Effector CD8-positive, alpha-beta T cell (primary cell): ENCODE measurements around the gene NOS1AP.
"Not testable (repeated sequence)": the region's sequence is repeated elsewhere in the genome, so short reads cannot be mapped to it uniquely, and the experiment has no call there.

ENCODE experiments used
- DNase-seq: peaks from one replicate; lab custom pipeline; 2025; lab: John Stamatoyannopoulos, UW

Gene NOS1AP

GRCh38 chr1:162166917-162167615 is 97.6 kb downstream of the NOS1AP start:
- DNase-seq = no peak

DNA sequence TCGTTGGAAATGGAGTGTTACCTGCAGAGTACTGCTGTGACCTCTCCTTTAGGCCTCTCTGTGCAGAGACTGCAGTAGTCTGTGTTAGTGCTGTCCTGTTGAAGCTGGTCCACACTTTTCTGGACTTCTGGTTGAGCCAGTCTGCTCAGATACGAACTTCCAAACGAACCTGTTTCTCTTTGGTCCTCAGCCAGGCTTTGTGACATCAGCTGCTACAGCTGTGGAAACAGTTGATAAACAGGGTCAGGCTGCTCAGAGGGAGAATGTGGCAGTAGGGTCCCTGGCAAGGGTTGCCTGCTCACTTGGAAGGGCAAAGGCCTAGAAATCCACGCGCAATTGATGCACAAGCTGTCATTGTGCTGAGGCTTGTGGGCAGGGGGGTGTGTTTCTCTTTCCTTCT is 98.8 kb downstream of the NOS1AP start:
- no peak for DNase-seq

DNA sequence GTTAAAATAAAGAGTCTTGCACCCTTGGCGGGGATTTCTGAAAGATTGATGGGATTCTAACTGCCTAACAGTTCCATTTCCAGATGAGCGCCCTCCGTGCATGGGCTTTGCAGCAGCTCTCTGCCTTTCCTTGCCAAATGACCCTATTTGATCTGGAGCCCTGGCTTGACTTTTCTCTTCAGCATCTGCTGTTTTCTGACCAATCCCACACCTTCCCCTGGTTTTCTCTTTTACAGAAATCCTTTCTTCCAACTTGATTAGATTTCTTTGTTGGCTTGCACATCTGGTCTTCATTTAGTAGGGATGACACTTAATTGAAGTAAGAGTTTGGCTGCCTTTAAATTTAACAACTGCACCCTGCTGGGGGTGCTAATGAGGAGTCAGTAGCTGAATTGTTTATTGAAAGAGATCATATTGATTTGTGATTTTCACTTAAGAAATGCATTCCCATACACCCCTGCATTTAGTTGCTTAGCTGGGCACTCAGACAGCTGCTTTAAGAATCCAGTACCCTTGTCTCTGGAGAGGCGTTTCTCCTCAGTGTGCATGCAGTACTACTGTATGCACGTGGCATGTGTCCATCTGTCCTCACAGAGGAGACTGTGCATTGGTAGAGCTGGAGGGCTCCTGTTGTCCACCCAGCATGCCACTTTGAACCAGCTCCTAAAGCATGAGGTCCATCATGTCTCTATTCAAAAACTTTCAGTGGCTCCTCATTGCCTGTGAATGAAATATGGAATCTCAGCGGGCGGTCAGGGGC is 99.7 kb downstream of the NOS1AP start:
- DNase-seq = no peak

GRCh38 chr1:162171111-162171510 is 101.6 kb downstream of the NOS1AP start:
- no peak for DNase-seq

DNA sequence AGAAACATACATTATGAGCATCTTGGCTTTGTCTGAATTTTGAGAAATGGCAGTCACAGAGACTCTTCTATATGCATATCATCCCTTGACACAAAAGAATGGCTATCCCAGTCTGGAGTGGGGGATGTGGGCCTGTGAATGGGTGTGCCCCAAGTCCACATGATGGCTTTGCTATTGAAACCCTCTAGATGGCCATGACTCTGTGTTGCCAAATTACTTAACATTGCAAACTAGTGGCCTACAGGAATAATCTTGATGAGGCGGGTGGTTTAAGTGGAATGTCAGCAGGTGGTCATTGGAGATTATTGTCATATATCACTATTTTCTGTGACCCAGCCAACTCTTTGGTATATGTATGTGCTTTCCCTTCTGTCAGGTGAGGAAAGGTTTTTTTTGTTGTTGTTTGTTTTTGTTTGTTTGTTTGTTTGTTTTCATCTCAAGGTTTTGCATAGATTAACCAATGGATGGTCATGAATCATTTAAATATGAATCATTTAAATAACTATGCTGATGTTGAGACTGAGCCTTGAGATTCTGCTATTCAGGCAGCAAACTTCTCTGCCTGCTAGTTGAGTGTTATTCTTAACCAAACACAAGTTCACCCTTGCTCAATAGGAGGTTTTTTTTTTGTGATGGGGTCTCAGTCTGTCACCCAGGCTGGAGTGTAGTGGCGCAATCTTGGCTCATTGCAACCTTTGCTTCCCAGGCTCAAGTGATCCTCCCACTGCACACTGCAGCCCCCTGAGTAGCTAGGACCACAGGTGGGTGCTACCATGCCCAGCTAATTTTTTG is 103.0 kb downstream of the NOS1AP start:
- no peak for DNase-seq

DNA sequence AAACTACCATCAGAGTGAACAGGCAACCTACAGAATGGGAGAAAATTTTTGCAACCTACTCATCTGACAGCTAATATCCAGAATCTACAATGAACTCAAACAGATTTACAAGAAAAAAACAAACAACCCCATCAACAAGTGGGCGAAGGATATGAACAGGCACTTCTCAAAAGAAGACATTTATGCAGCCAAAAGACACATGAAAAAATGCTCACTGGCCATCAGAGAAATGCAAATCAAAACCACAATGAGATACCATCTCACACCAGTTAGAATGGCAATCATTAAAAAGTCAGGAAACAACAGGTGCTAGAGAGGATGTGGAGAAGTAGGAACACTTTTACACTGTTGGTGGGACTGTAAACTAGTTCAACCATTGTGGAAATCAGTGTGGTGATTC is 104.1 kb downstream of the NOS1AP start:
- DNase-seq = not testable (repeated sequence)

GRCh38 chr1:162174027-162174426 is 104.5 kb downstream of the NOS1AP start:
- DNase-seq = not testable (repeated sequence)

GRCh38 chr1:162175379-162176081 is 106.0 kb downstream of the NOS1AP start:
- no peak for DNase-seq

DNA sequence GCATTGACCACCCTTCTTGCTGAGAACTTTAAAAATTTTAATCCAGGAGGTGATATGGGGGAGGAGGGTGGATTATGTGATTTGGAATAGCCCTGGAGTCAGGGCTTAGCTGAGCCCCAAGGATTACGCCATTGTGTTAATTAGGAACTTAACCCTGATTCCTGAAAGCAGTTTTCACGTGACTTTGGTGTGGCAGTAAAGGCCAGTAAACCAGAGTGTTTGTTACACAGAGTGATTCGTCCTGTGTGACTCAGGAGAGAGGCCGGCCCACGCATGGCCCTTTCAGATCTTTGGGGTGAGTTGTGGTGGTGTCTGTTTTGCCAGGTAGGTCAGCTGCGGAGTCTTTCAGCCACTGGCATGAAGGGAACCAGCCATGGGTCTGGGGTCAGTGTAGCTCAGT is 107.6 kb downstream of the NOS1AP start:
- no peak for DNase-seq

GRCh38 chr1:162178432-162178831 is 108.9 kb downstream of the NOS1AP start:
- DNase-seq = no peak

- DNase-seq = no peak
These were observed 109.6 kb downstream of the NOS1AP start for GRCh38 chr1:162179121-162179520.

DNA sequence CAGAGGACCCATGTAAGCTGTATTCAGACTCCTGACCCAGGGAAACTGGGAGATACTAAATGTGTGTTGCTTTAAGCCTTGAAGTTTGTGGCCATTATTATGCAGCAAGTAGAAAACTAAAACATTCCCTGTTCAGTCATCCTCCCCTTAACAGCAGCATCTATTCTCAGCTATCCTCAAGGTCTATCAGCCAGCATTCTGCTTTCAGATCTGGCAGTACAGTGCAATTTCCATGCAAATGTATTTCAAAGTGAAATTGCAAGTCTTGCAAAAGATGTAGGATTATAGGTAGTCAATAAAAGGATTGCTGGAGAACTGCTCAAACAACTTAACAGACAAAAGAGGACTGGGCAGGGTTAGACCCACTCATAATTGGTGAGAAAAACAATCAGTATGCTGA is 111.3 kb downstream of the NOS1AP start:
- no peak for DNase-seq

DNA sequence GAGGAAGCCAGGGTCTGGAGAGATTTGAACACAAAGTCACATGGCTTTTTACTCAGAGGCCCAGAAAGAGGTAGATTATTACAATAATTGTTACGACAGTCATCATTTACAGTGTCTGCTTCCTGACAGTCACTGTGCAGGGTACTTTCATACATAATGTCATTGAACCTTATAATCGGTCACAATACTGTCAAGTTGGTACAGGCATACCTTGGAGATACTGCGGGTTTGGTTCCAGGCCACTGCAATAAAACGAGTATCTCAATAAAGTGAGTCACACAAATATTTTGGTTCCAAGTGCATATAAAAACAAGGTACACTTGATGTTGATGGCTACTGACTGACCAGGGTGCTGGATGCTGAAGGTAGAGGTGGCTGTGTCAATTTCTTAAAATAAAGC is 112.6 kb downstream of the NOS1AP start:
- no peak for DNase-seq

GRCh38 chr1:162185314-162186025 is 116.0 kb downstream of the NOS1AP start:
- no peak for DNase-seq

DNA sequence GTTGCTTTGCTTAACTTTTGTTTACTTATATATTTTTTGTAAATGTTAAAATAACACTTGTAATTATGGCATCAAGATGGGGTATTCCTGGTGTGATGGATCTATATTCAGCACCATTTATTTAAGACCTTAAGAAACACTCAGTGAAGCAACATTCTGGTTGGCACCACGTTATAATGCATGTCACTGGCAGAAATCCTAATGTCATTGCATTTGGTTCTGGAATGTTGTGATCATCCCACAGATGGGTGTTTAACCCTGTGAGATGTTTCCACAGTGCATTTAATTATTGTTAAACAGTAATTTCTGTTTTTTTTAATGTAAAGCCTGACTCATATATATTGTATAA is 116.5 kb downstream of the NOS1AP start:
- no peak for DNase-seq

DNA sequence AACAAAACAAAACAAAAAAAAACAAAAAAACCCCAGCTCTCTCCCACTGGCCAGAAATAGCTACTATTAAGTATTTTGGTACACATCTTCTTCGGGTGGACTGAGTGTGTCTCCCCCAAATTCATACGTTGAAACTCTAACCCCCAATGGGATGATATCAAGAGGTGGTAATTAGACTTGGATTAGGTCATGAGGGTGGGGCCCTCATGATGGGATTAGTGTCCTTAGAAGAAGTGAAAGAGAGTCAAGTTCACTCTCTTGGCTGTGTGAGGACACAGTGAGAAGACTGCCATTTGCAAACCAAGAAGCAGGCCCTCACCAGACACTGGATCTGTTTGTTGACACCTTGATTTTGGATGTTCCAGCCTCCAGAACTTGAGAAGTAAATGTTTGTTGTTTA is 116.9 kb downstream of the NOS1AP start:
- DNase-seq = no peak

- DNase-seq = no peak
These were observed 118.3 kb downstream of the NOS1AP start for GRCh38 chr1:162187687-162188276.

- DNase-seq = no peak
These were observed 119.9 kb downstream of the NOS1AP start for GRCh38 chr1:162189345-162189744.

- no peak for DNase-seq
These were observed 122.2 kb downstream of the NOS1AP start for GRCh38 chr1:162191396-162192305.

GRCh38 chr1:162192306-162192678 is 122.8 kb downstream of the NOS1AP start:
- DNase-seq = no peak
